NB4 (cell line): ENCODE measurements around the gene NFATC2.

Experiments used
- DNase-seq: peaks from one replicate; pipeline ENCODE4 v3.0.0; 2010; ENCODE audit warnings: low read depth
- H3K4me3 ChIP-seq: one replicate; pipeline ENCODE4 v1.5.1; 2011; ENCODE audit warnings: mild to moderate bottlenecking, low read depth, low read length, moderate library complexity
- MYC ChIP-seq: IDR thresholded peaks from 2 replicates; pipeline ENCODE4 v1.6.1; 2011; ENCODE audit warnings: low read depth, low read length
- POLR2A ChIP-seq: IDR thresholded peaks from 2 replicates; pipeline ENCODE4 v1.6.1; 2011; ENCODE audit warnings: mild to moderate bottlenecking; ENCODE audit not compliant: insufficient read length; ENCODE audit errors: extremely low read depth
- TF ChIP-seq, protein P1 (sequence below): IDR thresholded peaks from one replicate; pipeline ENCODE4 v1.5.1; 2012; ENCODE audit warnings: low read depth, low read length
- TF ChIP-seq, protein P2 (sequence below): IDR thresholded peaks from 2 replicates; pipeline ENCODE4 v1.6.1; 2011; ENCODE audit warnings: low read depth, low read length

NFATC2 gene

DNA sequence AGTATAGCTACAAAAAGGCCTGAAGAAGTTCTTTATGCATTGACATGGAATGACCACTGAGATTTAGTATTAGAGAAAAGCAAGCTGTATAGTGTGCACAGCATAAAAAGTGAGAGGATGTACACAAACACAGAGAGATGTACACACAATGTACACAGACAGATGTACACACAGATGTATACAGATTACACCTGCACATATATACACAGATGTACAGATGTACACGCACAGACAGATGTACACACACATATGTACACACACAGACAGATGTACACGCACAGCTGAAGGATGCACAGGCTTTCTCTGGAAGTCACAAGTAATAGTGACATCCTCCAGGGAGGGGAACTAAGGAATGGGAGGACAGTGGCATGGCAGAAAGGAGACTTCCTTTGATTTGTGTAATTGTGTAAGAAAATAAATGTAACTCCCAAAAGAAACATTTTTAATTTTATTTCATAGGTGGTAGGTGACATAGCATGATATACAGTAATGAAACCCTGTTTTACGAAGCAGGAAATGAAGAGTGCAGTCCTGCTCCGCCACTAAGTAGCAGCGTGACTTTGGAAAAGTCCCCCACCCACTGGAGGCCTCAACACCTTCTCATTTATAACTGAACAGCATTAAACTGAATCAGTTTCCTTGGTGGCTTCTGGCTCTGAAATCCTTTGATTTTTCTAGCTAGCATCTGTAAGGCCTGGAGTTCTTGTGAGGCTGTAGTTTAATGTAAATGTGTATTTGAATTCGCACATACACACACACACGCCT lies 14.1 kb downstream of the NFATC2 start:
- no peak overlapping the region for H3K4me3 ChIP-seq
- no peak for DNase-seq
- TF ChIP-seq POLR2A (no peak), MYC (no peak)
- TF ChIP-seq, protein P1, sequence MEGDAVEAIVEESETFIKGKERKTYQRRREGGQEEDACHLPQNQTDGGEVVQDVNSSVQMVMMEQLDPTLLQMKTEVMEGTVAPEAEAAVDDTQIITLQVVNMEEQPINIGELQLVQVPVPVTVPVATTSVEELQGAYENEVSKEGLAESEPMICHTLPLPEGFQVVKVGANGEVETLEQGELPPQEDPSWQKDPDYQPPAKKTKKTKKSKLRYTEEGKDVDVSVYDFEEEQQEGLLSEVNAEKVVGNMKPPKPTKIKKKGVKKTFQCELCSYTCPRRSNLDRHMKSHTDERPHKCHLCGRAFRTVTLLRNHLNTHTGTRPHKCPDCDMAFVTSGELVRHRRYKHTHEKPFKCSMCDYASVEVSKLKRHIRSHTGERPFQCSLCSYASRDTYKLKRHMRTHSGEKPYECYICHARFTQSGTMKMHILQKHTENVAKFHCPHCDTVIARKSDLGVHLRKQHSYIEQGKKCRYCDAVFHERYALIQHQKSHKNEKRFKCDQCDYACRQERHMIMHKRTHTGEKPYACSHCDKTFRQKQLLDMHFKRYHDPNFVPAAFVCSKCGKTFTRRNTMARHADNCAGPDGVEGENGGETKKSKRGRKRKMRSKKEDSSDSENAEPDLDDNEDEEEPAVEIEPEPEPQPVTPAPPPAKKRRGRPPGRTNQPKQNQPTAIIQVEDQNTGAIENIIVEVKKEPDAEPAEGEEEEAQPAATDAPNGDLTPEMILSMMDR, result no peak
- TF ChIP-seq, protein P2, sequence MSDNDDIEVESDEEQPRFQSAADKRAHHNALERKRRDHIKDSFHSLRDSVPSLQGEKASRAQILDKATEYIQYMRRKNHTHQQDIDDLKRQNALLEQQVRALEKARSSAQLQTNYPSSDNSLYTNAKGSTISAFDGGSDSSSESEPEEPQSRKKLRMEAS, result no peak

DNA sequence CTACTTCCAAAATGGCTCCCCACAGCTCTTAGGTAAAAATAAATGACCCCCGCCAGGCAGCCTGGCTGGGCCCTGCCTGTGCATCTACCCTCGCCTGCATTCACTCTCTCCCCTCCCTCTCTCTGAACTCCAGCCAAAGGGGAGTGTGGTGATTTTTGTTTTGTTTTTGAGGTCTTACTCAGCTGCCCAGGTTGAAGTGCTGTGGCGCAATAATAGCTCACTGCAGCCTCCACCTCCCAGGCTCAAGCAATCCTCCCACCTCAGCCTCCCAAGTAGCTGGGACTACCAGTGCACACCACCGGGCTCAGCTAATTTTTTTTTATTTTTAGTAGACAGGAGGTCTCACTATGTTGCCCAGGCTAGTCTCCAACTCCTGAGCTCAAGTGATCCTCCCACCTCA lies 15.8 kb downstream of the NFATC2 start:
- no peak overlapping the region for H3K4me3 ChIP-seq
- DNase-seq, result peak; percentile 30
- TF ChIP-seq POLR2A (no peak), MYC (no peak)
- TF ChIP-seq, protein P1, result no peak
- TF ChIP-seq, protein P2, result no peak

DNA sequence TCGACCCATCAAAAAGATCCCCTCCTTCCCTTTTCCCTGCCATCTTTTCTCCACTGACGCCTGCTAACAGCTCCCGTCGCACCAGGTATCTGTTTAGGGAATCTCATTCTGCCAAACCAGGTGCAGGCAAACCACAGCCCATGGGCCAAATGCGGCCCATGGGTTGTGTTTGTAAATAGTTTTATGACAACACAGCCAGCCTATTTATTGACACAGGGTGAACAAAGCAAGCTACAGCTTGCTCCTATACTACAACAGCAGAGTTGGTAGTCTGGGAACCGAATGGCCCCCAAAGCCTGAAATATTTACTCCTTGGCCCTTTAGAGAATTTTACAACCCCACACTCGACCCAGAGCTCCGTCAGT lies 16.4 kb downstream of the NFATC2 start:
- peak overlapping the region; percentile 47 for H3K4me3 ChIP-seq
- no peak for DNase-seq
- TF ChIP-seq, protein P2, result no peak
- TF ChIP-seq, protein P1, result no peak
- TF ChIP-seq MYC (no peak), POLR2A (no peak)

DNA sequence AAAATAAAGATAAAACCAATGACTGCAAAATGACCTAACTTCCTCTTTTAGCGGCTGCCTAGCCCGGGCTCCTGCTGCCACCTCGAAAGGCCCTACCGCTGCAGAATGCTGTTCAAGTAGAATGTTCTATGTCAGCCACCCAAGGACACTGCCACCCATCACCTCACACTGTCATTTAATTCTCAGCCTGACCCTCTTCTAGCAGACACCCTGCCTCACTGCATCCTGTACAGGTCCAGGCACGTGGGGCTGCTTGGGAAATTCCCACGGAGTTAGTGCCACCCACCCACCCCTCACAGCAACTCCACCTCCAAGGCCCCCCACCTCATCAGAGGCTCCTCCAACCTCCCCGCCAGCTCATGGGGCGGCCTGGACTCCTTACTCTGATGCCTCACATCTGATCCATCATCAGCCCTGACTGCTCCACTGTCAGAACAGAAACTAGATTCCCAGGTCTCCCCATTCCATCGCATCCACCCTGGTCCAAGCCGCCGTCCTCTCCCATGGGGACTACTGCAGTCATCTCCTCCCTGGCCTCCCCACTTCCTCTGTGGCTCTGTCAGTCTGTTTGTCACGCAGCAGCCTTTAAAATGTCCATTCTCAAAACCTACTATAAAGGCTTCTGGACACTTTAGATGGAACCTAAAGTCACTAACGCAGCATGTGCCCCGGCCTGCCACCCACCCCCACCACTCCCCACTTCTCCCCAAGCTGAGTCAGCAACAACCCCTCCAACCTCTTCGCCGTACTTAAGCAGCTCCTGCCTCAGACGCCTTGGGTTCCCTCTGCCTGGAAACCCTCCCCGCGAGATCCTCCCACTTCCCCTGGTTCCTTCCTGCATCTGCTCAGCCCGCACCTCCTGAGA lies 17.0 kb downstream of the NFATC2 start:
- TF ChIP-seq, protein P1, result no peak
- TF ChIP-seq, protein P2, result no peak
- TF ChIP-seq MYC, result 0 out of 2 replicates have a peak, but pooled peaks have one; percentile 11
- TF ChIP-seq POLR2A, result no peak
- peak; percentile 87 for DNase-seq
- peak overlapping the region; percentile 47 for H3K4me3 ChIP-seq

DNA sequence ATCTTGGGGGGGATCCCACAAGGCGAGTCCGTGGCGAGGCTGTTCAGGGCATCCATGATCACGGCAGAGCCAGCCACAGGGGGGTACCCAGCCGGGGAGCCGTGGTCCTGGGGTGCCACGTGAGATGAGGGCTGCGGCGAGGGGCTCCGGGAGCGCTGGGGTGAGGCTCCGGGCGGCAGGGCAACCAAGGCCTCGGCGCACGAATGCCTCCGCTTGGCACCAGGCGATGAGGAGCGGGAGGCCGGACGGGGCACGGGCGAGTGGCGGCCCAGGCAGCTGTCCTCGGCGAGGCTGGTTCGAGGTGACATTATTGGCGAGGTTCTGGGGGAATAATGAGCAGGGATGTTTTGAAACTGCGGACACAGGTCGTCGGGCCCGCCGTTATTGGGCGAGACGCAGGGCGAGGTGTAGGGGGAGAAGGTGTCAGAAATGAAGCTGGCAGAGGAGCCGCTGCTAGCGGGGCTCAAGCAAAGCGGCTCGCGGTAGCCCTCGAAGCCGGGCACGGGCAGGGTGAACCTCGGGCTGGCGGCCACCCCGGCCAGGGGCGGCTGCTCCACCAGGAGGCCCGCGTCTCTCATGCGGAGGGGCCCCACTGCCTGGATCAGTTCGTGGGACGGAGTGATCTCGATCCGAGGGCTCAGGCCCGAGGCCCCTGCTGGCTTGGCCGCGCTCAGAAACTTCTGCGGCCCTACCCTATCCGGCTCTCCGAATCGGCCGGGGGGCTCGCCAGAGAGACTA lies 19.1 kb downstream of the NFATC2 start:
- DNase-seq, result no peak
- TF ChIP-seq, protein P1, result no peak
- TF ChIP-seq MYC (no peak), POLR2A (no peak)
- TF ChIP-seq, protein P2, result no peak
- no peak overlapping the region for H3K4me3 ChIP-seq
